ENCODE measurements around the gene TAF8.

TAF8 gene

DNA sequence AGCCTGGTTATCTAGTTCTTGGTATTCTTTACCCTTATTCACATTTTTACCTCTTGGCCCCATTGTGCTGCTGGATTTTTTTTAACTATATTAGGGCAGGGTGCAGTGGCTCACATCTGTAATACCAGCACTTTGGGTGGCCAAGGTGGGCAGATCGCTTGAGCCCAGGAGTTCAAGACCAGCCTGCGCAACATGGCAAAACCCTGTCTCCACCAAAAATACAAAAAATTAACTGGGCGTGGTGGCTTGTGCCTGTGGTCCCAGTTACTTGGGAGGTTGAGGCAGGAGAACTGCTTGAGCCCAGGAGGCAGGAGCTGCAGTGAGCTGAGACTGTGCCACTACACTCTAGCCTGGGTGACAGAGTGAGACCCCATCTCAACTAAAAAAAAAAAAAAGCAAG, 12.2 kb upstream of the TAF8 start:
- TF ChIP-seq, protein P1, sequence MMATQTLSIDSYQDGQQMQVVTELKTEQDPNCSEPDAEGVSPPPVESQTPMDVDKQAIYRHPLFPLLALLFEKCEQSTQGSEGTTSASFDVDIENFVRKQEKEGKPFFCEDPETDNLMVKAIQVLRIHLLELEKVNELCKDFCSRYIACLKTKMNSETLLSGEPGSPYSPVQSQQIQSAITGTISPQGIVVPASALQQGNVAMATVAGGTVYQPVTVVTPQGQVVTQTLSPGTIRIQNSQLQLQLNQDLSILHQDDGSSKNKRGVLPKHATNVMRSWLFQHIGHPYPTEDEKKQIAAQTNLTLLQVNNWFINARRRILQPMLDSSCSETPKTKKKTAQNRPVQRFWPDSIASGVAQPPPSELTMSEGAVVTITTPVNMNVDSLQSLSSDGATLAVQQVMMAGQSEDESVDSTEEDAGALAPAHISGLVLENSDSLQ (IDR thresholded peaks at IDR 0.05): no peak
- TF ChIP-seq L3MBTL2 (conservative IDR thresholded peaks at IDR 0.05) (no peak), SP1 (IDR thresholded peaks at IDR 0.05) (no peak), LEF1 (IDR thresholded peaks at IDR 0.05; ENCODE audit: borderline replicate concordance) (no peak), FOXM1 (IDR thresholded peaks at IDR 0.05; ENCODE audit: borderline replicate concordance) (no peak), CTBP1 (IDR thresholded peaks at IDR 0.05; ENCODE audit: borderline replicate concordance) (no peak), NFRKB (IDR thresholded peaks at IDR 0.05) (no peak), FOXA1 (IDR thresholded peaks at IDR 0.05) (no peak), ARNT (IDR thresholded peaks at IDR 0.05) (no peak), HDGF (IDR thresholded peaks at IDR 0.05; ENCODE audit: borderline replicate concordance) (no peak), TARDBP (IDR thresholded peaks at IDR 0.05) (no peak), BHLHE40 (IDR thresholded peaks at IDR 0.05; ENCODE audit: borderline replicate concordance) (no peak), ZNF384 (IDR thresholded peaks at IDR 0.05) (no peak), FOXK2 (IDR thresholded peaks at IDR 0.05) (no peak), ELF4 (IDR thresholded peaks at IDR 0.05) (no peak), SUZ12 (IDR thresholded peaks at IDR 0.05) (no peak)
- POLR2A ChIA-PET: interaction anchor here (1.8 kb wide), 1 partner anchor 13 kb away, joined by 5 read pairs; the partner anchor contains the start of gene TAF8
- no peak for DNase-seq (ENCODE audit: extremely low spot score)
- CTCF ChIA-PET: no interaction called here

DNA sequence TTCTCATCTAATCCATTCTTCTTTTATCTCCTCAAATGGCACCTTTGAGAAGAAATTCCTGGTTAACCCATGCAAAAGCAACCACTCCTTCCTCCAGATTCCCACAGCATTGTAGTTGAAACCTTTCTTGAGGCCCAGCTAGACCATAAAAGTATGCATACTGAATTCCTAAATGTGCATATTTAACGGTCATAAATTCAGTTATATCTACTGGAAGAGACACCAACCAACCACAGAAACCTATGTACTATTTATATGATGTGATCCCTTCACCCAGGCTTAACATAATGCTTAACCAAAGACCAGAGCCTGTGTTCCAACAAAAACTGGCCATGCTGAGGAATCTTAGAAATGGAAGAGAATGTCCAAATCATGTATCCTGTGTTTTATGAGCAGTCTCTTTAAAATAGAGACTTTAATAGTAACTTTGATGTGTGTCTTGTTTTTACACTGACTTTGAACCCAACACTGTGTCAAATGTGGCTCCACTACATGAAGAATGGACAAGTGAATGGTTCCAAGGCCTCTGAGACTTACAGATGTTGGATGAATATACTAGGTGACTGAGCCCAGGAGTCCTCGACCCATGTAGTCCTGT, 11.4 kb upstream of the TAF8 start:
- TF ChIP-seq SP1 (IDR thresholded peaks at IDR 0.05): no peak
- TF ChIP-seq SUZ12 (IDR thresholded peaks at IDR 0.05): no peak
- no peak for TF ChIP-seq ZNF384 (IDR thresholded peaks at IDR 0.05)
- no peak for TF ChIP-seq FOXK2 (IDR thresholded peaks at IDR 0.05)
- no peak for TF ChIP-seq L3MBTL2 (conservative IDR thresholded peaks at IDR 0.05)
- no peak for TF ChIP-seq BHLHE40 (IDR thresholded peaks at IDR 0.05; ENCODE audit: borderline replicate concordance)
- TF ChIP-seq, protein P1 (IDR thresholded peaks at IDR 0.05): no peak
- TF ChIP-seq ELF4 (IDR thresholded peaks at IDR 0.05): no peak
- no peak for TF ChIP-seq FOXA1 (IDR thresholded peaks at IDR 0.05)
- no peak for TF ChIP-seq HDGF (IDR thresholded peaks at IDR 0.05; ENCODE audit: borderline replicate concordance)
- TF ChIP-seq FOXM1 (IDR thresholded peaks at IDR 0.05; ENCODE audit: borderline replicate concordance): no peak
- TF ChIP-seq ARNT (IDR thresholded peaks at IDR 0.05): no peak
- TF ChIP-seq TARDBP (IDR thresholded peaks at IDR 0.05): no peak
- ChIA-PET POLR2A (interaction anchor here (1.8 kb wide), 1 partner anchor 12 kb away, joined by 5 read pairs; the partner anchor contains the start of gene TAF8), CTCF (no interaction called here)
- no peak for DNase-seq (ENCODE audit: extremely low spot score)

DNA sequence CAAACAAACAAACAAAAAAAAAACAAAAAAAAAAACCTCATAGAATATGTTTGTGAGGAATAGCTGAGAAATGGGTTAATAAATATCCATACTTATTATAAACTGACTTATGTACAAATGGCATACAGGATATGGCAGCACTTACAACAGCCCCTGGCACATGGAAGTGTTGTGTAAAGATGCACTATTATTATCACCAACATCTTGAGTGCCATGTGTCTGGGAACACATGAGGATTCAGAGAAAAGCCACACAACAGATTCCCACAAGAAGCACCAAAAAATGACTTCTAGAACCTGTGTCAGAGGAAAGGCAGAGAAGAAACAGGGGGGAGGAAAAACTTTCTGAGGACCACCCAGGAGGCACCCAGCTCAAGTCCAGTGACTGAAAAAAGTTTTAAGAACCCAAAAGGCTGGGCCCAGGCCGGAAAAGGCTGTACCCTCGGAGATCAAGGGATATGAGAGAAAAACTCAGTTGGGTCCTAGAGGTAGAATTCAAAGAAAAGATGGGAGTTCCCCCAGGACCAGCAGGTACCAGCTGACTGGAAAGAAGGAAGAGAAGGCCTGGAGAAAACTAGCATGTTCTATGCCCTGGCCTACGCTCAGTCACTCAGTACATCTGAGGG, 9.4 kb upstream of the TAF8 start:
- TF ChIP-seq ELF4 (IDR thresholded peaks at IDR 0.05) (no peak), SUZ12 (IDR thresholded peaks at IDR 0.05) (no peak), LEF1 (IDR thresholded peaks at IDR 0.05; ENCODE audit: borderline replicate concordance) (no peak), NFRKB (IDR thresholded peaks at IDR 0.05) (no peak), L3MBTL2 (conservative IDR thresholded peaks at IDR 0.05) (no peak), ARNT (IDR thresholded peaks at IDR 0.05) (no peak)
- TF ChIP-seq, protein P1 (IDR thresholded peaks at IDR 0.05): no peak
- ChIA-PET POLR2A (interaction anchor here (1.0 to 1.2 kb wide), 2 partner anchors 10 to 253 kb away, joined by 3 to 5 read pairs; partner anchors contain the start of gene TOMM6), CTCF (interaction anchor here (0.5 to 8.6 kb wide), 4 partner anchors 12 to 561 kb away, joined by 3 to 37 read pairs (median 5); partner anchors contain the start of gene TOMM6)
- no peak for DNase-seq (ENCODE audit: extremely low spot score)

DNA sequence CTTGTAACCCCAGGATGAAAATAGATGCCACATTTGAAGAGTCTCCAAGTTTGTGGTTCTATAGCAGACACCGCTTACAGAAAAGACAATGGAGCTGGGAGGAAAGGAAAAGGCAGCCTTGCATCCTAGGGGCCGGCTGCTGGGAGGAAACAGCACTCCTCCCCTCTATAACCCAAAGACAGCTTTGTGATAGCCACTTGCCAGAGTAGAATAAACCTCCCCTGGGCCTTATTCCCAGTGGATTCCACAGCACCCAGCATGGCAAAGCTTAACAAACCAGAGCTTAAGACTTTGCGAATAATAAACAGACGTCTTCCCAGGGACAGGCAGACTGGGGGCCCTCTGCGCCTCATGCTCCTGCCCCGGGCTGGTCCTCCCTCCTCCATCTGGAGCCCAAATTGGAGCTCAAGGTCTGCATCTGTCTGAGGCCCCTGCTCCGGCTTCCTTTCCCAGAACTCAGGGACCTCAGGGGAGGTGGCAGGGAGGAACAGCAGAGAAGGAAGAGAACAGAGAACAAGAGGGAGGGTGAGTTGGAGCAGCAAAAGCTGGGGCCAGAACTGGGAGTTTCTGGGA, 8.8 kb upstream of the TAF8 start:
- ChIA-PET POLR2A (interaction anchor here (1.0 to 1.2 kb wide), 2 partner anchors 9 to 254 kb away, joined by 3 to 5 read pairs; partner anchors contain the start of gene TOMM6), CTCF (interaction anchor here (0.5 to 8.6 kb wide), 5 partner anchors 13 to 561 kb away, joined by 3 to 37 read pairs (median 3); partner anchors contain the start of gene TOMM6)
- no peak for DNase-seq (ENCODE audit: extremely low spot score)
- TF ChIP-seq CTBP1 (IDR thresholded peaks at IDR 0.05; ENCODE audit: borderline replicate concordance) (no peak), ARNT (IDR thresholded peaks at IDR 0.05) (no peak), LEF1 (IDR thresholded peaks at IDR 0.05; ENCODE audit: borderline replicate concordance) (no peak), NFRKB (IDR thresholded peaks at IDR 0.05) (no peak), TARDBP (IDR thresholded peaks at IDR 0.05) (no peak), L3MBTL2 (conservative IDR thresholded peaks at IDR 0.05) (no peak), ZNF384 (IDR thresholded peaks at IDR 0.05) (no peak), FOXM1 (IDR thresholded peaks at IDR 0.05; ENCODE audit: borderline replicate concordance) (no peak), FOXA1 (IDR thresholded peaks at IDR 0.05) (no peak), FOXK2 (IDR thresholded peaks at IDR 0.05) (no peak), ELF4 (IDR thresholded peaks at IDR 0.05) (no peak), SUZ12 (IDR thresholded peaks at IDR 0.05) (no peak), BHLHE40 (IDR thresholded peaks at IDR 0.05; ENCODE audit: borderline replicate concordance) (no peak), HDGF (IDR thresholded peaks at IDR 0.05; ENCODE audit: borderline replicate concordance) (no peak), SP1 (IDR thresholded peaks at IDR 0.05) (no peak)
- TF ChIP-seq, protein P1 (IDR thresholded peaks at IDR 0.05): no peak
